Inflammatory macrophage (primary cell): ENCODE results near the gene DNAJC11.

ENCODE experiments used
- DNase-seq, 2 donors: peaks; one replicate each; pipeline ENCODE4 v3.0.0-alpha.2; 2020 to 2022

DNAJC11 gene

DNA sequence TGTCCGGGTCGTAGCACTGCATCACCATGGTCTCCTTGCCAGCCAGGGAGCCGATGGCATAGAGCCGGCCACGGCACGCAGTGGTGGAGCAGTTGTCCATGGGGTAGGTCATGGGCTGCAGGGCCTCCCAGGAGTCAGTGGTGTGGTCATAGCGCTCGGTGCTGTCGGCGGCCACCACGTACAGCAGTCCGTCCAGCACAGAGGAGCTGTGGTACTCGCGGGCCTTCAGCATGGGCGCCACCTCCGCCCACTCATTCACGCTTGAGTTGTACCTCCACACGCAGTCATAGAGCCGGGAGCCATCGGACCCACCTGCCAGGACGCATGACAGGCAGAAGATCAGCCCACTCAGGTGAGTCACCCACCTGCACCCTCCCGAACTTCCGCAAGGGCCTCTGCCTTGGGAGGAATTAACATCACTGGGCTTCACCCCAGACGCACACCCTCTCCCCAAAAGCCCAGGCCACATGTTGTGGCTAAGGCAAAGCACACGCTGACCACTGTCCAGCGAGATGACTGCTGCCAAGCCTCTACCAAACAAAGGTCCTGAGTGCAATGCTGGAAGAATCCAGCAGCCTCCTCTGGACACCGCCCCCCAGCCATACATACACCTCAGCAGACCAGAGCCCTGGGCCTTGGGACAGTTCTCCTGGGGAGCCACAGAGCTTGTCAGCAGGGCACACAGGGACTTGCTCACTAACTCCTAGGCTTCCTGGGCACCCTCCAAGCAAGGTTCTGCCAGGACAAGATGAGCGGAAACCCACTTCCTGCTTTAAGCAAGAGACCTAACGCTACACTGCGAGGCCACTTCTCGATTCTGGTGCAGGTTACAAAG, 102.3 kb downstream of the DNAJC11 start:
- peak; percentile 65 to 73 for DNase-seq

DNA sequence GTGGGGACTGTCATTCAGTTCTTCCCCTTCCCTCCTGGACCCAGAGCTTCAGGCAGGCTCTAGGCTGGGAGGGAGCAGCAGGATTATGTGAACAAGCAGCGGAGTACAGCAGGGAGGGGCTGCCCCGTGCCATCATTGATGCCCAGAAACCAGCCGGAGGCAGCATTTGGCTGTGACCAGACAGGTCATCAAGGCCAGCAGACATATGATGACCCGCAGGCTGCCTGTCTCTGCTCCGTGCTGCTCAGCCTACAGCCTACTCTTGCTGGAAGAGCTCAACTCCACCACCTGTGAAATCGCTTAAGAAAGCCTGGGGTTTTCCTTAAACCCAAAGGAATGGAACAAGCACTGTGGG, 103.9 kb downstream of the DNAJC11 start:
- no peak for DNase-seq

DNA sequence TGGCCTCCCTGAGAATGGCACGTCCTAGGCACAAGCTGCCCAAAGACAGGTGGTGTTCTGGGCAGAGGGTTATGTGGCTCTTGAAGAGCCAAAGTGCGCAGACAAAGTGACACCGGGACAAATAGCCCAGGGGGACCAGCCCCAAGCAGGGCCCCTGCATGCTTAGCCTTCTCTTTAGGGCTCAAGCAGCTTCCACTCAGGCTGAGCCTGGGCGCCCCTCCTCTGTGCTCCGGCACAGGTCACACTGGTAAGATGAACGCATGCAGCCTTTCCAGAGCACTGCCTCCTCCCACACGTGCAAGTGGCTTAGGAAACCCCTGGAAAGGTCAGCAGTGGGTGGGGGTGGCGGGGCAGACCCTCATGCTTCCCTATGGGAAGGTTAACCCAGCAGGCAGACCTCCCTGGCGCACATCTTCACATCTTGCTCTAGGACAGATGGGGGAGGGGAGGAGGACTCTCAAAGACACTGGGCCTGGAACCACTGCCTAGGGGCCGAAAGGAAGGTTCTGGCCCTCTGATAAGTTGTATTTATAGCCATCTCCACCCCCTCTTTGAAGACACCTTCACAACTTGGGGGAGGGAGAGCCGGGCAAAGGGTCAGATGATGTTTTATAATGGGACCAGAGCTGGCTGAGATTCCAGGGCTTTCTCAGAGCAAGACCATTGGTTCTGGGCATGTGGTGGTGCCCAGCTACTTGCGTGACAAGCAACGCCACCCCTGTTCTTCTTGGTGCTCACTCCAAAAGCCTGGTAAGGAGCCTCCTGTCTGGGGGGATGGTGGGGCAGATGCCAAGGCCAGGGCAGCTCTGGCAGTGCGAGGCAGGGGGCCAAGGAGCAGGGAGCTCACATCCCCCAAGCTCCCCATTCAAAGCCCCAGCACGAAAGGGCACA, 104.5 kb downstream of the DNAJC11 start:
- no peak for DNase-seq

DNA sequence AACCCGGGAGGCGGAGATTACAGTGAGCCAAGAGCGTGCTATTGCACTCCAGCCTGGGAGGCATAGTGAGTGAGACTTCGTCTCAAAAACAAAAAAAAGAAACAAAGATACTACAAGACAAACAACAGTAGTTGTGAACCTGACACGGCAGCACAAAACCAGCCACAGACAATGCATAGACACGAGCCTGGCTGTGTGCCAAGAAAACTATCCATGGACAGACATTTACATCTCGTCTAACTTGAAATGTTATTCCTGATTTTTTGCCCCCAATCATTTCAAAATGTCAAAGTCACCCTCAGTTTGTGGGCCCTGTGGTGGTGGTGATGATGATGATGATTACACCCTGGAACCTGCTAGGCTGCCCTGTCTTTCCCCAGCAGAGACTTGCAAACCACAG, 105.3 kb downstream of the DNAJC11 start:
- DNase-seq = no peak

DNA sequence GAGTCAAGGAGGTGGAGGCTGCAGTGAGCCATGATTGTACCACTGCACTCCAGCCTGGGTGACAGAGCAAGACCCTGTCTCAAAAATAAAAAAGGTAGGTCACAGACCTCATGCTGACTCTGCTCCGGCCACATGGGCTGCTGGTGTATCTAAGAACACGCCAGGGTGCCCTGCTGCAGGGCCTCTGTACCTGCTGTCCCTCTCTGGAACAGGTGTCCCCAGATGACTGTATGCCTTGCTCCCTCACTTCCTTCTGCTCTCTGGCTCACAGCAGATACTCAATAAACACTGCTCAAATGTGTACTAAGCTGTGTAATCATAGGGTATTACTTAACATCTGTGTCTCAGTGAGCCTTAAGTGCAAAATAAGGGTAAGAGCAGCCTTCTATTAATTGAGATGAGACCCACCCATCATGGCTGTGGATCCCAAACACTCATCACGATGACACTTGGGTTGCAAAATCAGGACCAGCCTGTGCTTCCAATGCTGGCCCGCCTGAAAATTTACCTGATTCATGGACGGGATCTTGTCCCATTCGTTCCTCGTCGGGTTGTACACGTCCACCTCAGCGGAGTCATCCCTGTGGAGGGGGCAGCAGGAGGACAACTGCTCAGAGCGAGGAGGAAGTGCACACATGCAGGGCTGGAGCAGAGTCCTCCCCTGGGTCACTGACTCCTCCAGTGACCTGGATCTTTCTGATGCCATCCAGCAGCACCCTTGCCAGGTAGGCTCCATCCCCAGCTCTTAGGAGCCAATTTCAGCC, 106.5 kb downstream of the DNAJC11 start:
- no peak for DNase-seq

DNA sequence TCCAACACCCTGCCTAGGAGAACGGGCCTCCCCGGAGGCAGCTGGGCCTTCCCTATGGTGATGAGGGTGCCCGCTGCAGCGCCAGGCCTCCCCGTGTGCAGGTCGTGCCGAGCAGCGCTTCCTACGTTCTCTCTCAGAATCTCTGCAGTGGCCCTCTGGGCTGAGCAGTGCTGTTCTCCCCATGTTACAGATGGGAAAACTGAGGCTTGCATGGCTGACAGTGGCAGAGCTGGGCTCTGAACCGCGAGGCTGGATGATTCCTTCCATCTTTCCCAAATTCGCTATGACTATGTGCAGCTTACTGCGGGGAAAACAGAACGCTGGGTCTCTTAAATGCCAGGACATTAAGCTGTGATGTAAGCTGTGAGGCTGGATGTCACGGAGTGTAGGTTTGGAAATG, 107.8 kb downstream of the DNAJC11 start:
- DNase-seq = no peak

DNA sequence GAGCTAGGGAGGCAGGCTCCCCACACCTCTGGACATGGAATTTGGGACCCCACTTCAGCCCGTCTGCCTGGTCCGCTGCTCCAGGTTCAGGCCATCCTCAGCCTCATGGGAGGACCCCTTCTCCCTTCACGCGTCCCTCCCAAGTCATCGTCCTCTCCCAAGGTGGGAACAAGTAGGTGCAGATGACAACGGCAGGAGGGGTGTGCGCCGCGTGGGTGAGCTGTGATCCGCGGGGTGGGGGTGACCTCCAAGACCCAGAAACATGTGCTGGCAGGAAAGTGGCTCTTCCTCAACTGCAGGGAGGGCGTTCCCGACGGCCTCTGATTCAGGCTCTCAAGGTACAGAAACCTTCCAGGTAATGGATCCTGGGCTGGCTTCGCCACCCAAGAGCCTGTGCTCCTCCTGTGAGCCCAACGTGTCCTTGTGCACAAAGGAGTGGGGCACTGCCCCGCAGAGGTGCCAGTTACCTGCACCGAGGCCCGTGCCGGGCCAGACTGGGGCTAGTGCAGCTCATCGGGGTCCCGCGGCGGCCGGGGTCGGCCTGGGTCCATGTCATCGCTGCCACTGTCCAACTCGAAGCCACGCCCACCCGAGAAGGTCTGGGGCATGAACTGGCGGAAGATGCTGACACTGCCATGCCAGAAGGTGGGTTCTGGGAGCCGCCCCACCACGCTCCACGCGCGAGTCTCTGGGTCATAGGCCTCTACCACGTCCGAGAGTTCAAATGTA, 108.6 kb downstream of the DNAJC11 start:
- DNase-seq = no peak

DNA sequence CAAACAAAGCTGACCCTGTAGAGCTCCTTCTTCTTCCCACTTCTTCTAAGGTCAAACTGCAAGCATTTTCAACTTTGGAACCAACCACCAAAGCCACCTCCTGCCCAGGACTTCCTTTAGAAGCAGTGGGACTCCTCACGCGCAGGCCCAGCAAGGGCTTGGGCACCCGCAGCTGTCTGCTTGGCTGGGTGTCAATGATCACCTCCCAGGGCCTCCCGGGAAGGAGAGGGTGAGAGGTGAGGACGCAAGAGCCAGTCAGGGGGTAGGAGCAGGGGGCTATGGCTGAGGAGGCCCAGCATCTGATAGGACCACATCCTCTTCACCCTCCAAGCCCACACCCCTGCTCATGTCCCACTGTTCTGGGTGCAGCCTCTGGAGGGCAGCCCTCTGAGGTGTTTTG, 109.2 kb downstream of the DNAJC11 start:
- no peak for DNase-seq

DNA sequence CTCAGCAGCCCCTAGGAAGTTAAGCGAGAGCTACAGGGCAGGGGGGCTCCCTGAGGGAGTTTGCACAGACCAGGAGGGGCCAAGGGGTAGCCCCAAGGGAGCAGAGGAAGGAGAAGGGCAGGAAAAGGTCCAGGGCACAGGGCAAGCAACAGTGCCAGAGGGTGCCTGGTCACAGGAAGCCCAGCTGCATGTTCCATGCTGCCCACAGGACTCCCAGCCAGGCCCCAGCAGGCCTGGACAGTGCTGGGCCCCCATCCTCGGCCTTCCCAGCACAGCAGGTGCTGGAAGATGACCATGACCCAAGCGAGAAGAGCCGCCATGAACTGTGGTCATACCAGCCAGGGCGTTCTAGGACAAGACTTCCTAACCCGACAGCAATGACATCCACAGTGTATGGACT, 110.0 kb downstream of the DNAJC11 start:
- peak in 1 of 2 donors; percentile 2 for DNase-seq

DNA sequence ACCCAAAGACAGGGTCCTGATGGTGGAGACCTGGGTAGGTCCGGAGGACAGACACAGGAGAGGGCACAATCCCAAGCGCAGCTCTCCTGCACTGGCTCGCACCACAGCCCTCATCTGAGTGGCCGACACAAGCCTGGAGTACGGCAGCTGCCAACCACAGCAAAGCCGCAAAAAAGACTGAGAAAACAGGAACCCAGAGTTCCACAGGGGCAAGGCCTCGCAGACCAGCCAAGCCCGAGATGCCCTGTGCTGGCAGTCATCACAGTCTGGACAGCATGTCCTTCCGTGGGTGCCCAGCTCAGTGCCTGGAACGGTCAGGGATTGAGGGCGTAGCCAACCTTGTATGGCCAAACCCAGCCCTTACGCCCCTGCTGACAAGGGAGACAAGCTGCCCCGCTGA, 110.4 kb downstream of the DNAJC11 start:
- peak; percentile 45 to 61 for DNase-seq

DNA sequence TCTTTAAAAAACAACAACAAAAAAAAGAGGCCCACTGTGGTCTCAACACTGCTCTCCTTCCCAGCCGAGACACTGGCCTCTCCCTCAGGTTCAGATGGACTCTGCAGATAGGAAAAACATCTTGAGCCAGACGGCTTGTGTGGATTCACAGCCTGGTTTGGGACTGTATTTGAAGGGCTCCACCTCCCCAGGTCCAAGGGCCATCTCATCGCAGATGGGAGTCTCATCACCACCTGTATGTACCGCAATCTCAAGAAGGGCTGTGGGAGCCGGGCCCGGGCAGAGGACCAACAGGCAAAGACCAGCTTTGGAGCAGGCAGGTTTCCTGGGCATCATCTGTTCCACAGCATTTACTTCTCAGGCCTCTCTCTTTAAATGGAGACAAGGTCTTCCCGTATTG, 111.6 kb downstream of the DNAJC11 start:
- DNase-seq = no peak

DNA sequence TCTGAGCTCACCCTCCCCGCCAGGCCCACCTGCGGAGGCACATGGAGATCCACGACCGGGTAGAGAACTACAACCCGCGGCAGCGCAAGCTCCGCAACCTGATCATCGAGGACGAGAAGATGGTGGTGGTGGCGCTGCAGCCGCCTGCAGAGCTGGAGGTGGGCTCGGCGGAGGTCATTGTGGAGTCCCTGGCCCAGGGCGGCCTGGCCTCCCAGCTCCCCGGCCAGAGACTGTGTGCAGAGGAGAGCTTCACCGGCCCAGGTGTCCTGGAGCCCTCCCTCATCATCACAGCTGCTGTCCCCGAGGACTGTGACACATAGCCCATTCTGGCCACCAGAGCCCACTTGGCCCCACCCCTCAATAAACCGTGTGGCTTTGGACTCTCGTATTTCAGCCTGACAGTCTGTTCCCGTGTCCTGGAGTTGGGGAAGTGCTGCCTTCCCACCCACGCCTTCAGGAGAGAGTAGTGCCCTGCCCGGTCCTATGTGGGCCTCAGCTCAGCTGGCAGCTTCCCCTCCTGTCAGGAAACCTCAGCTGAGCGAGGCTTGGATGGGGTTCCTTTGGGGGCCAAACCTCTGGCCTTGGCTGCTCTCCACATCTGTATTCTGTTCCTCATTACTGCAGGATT, 112.6 kb downstream of the DNAJC11 start:
- DNase-seq = peak; percentile 82 to 90

DNA sequence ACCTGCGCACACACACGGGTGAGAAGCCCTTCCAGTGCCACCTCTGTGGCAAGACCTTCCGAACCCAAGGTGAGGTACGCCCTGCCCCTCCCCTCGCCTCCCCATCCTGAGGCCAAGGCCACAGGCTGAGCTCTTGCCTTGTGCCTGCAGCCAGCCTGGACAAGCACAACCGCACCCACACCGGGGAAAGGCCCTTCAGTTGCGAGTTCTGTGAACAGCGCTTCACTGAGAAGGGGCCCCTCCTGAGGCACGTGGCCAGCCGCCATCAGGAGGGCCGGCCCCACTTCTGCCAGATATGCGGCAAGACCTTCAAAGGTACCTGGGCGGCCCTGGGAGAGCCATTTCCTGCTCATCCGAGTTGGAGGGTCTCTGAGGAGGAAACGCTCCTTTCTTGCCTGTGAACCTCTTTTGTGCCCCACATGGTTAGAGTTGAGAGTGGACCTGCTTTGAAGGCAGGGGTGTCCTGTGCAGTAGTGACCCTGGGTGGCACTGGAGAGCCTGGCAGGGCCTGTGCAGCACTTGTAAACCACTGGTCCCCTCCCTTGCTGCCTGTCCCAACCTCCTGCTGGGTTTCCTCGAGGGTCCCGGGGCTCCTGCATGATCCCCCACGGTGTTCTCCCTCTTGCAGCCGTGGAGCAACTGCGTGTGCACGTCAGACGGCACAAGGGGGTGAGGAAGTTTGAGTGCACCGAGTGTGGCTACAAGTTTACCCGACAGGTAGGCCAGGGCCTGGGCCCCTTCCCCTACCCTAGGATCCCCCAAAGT, 113.3 kb downstream of the DNAJC11 start:
- no peak for DNase-seq

DNA sequence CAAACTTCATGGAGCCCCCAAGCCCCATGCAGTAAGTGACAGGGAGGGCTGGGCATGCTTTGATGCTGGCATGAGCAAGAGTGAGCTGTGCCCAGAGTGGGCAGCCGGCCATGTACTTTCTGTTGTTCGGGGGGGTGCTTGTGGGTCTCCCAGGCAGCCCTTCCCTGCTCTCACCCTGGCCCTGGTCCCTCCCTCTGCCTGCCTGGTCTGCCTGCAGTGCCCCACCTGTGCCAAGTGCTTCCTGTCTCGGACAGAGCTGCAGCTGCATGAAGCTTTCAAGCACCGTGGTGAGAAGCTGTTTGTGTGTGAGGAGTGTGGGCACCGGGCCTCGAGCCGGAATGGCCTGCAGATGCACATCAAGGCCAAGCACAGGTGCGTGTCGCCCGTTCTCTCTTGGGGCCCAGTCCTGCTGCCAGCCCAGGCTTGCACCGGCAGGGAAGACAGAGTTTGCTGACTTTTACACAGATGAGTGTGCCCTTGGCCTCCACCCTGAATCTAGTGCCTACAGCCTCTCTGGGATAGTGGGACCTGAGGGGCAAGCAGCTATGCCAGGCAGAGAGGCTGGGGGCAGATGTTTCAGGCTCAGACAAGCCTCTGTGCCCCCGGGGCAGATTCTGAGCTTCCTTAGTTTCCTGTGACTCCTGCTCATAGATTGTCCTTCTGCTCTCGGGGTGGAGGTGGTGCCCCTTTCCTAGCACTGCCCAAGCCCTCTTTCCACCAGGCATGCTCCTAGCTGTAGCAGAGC, 114.2 kb downstream of the DNAJC11 start:
- DNase-seq = no peak

DNA sequence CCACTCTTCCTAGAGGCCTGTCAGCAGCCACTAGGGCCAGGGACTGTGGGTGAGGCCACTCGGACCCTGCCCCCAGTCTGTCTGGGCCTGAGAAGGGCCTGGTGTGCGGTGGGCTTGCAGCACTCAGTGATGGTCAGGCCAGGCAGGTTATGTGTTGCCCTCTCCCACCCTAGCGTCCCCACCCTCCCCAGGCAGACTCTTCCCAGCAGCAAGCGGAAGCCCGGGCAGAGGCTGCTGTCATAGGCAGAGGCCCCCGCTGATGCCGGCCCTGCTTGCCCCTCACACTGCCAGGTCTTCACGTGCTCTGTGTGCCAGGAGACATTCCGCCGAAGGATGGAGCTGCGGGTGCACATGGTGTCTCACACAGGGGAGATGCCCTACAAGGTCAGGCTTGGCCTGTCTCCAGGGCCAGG, 115.2 kb downstream of the DNAJC11 start:
- DNase-seq = no peak

DNA sequence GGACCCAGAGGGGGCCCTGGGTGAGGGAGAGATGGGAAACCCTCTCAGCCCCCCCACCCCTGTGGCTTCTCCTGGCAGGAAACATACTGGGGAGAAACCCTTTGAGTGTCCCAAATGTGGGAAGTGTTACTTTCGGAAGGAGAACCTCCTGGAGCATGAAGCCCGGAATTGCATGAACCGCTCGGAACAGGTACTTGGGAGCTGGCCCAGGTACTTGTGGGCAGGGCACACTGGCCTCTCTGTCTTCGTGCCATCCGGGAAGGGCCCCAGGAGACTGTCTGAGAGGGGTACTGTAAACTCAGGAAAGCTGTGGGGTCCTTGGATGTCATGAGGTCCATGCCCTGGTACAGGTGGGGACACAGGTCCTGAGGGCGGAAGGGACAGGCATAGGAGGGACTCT, 115.8 kb downstream of the DNAJC11 start:
- no peak for DNase-seq

DNA sequence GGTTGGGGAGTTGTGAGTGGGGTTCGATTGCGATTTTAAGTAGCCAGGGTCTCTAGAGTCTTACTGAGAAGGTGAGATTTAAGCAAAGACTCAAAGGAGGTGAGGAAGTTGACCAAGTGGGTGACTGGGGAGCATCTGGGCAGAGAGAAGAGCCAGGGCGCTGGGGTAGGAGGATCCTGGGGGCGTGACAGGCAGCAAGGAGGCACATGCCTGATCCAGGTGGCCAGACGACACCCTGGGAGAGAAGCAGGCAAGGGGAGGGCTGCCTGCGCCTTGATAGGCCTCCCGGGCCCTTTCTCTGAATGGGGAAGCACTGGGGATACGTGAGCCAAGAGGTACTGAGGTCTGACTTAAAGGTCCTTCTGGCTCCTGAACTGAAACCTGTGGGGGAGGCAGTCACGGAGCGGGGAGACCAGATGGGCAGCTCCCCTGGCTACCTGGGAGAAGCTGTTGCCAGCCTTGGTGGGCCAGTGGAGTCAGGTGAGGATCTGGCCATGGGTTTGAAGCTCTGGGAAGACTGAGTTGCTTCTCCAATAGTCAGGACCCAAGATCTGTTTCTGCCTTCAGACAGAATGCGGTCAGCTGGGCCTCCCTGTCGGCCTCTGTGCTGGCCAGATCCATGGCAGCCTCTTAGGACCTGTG, 116.4 kb downstream of the DNAJC11 start:
- no peak for DNase-seq
